Measurements from ENCODE around the gene ZBED5.

ZBED5 gene

GRCh38 chr11:10818594-10818993 is 39.3 kb downstream of the ZBED5 start:
- no peak for TF ChIP-seq TAF1 (IDR thresholded peaks at IDR 0.05; ENCODE audit: low read depth, low read length)
- TF ChIP-seq SPI1 (IDR thresholded peaks at IDR 0.05; ENCODE audit: low read depth, low read length), result no peak
- no peak for TF ChIP-seq POLR2AphosphoS5 (IDR thresholded peaks at IDR 0.05; ENCODE audit: low read depth, low read length)
- TF ChIP-seq POLR2A (IDR thresholded peaks at IDR 0.05; ENCODE audit: low read depth, low read length), result no peak
- no peak for TF ChIP-seq POU2F2 (IDR thresholded peaks at IDR 0.05; ENCODE audit: low read depth, low read length)
- TF ChIP-seq PAX5 (IDR thresholded peaks at IDR 0.05; ENCODE audit: insufficient read depth, low read length, severe bottlenecking), result no peak
- DNase-seq (ENCODE audit: insufficient read length, low spot score), result no peak
- no peak for FAIRE-seq

- FAIRE-seq (no peak), DNase-seq (ENCODE audit: insufficient read length, low spot score) (no peak)
- TF ChIP-seq POLR2AphosphoS5 (IDR thresholded peaks at IDR 0.05; ENCODE audit: low read depth, low read length), result no peak
- TF ChIP-seq POLR2A (IDR thresholded peaks at IDR 0.05; ENCODE audit: low read depth, low read length), result no peak
- no peak for TF ChIP-seq SPI1 (IDR thresholded peaks at IDR 0.05; ENCODE audit: low read depth, low read length)
- no peak for TF ChIP-seq PAX5 (IDR thresholded peaks at IDR 0.05; ENCODE audit: insufficient read depth, low read length, severe bottlenecking)
- no peak for TF ChIP-seq TAF1 (IDR thresholded peaks at IDR 0.05; ENCODE audit: low read depth, low read length)
- TF ChIP-seq POU2F2 (IDR thresholded peaks at IDR 0.05; ENCODE audit: low read depth, low read length), result no peak
These were observed 43.9 kb downstream of the ZBED5 start for GRCh38 chr11:10813945-10814344.

GRCh38 chr11:10809373-10810160 is 48.3 kb downstream of the ZBED5 start:
- TF ChIP-seq PAX5 (IDR thresholded peaks at IDR 0.05; ENCODE audit: insufficient read depth, low read length, severe bottlenecking), result no peak
- TF ChIP-seq POU2F2 (IDR thresholded peaks at IDR 0.05; ENCODE audit: low read depth, low read length), result no peak
- no peak for TF ChIP-seq POLR2AphosphoS5 (IDR thresholded peaks at IDR 0.05; ENCODE audit: low read depth, low read length)
- TF ChIP-seq POLR2A (IDR thresholded peaks at IDR 0.05; ENCODE audit: low read depth, low read length), result no peak
- TF ChIP-seq SPI1 (IDR thresholded peaks at IDR 0.05; ENCODE audit: low read depth, low read length), result no peak
- TF ChIP-seq TAF1 (IDR thresholded peaks at IDR 0.05; ENCODE audit: low read depth, low read length), result no peak
- peak; percentile 20 for FAIRE-seq

GRCh38 chr11:10808553-10809372 is 49.1 kb downstream of the ZBED5 start, which contains the start of gene EIF4G2:
Gene EIF4G2 (minus strand): TSS chr11:10808926.
- peak; percentile 93 for DNase-seq (ENCODE audit: insufficient read length, low spot score)
- FAIRE-seq, result peak; percentile 99
- TF ChIP-seq TAF1 (IDR thresholded peaks at IDR 0.05; ENCODE audit: low read depth, low read length) (peak; percentile 97), PAX5 (IDR thresholded peaks at IDR 0.05; ENCODE audit: insufficient read depth, low read length, severe bottlenecking) (no peak), POLR2A (IDR thresholded peaks at IDR 0.05; ENCODE audit: low read depth, low read length) (peak; percentile 100), SPI1 (IDR thresholded peaks at IDR 0.05; ENCODE audit: low read depth, low read length) (no peak), POU2F2 (IDR thresholded peaks at IDR 0.05; ENCODE audit: low read depth, low read length) (peak; percentile 97), POLR2AphosphoS5 (IDR thresholded peaks at IDR 0.05; ENCODE audit: low read depth, low read length) (peak; percentile 100)

More at GRCh38 chr11:10809373-10810160, 48.3 kb downstream of the ZBED5 start:
- no peak for DNase-seq (ENCODE audit: insufficient read length, low spot score)

GRCh38 chr11:10808235-10808552 is 49.7 kb downstream of the ZBED5 start:
- TF ChIP-seq TAF1 (IDR thresholded peaks at IDR 0.05; ENCODE audit: low read depth, low read length) (no peak), PAX5 (IDR thresholded peaks at IDR 0.05; ENCODE audit: insufficient read depth, low read length, severe bottlenecking) (no peak), POLR2A (IDR thresholded peaks at IDR 0.05; ENCODE audit: low read depth, low read length) (no peak), SPI1 (IDR thresholded peaks at IDR 0.05; ENCODE audit: low read depth, low read length) (no peak), POU2F2 (IDR thresholded peaks at IDR 0.05; ENCODE audit: low read depth, low read length) (no peak), POLR2AphosphoS5 (IDR thresholded peaks at IDR 0.05; ENCODE audit: low read depth, low read length) (no peak)
- no peak for FAIRE-seq
- no peak for DNase-seq (ENCODE audit: insufficient read length, low spot score)

GRCh38 chr11:10807493-10808234 is 50.2 kb downstream of the ZBED5 start:
- DNase-seq (ENCODE audit: insufficient read length, low spot score), result no peak
- TF ChIP-seq SPI1 (IDR thresholded peaks at IDR 0.05; ENCODE audit: low read depth, low read length) (peak; percentile 30; the same call in 1 of the 2 replicates), POU2F2 (IDR thresholded peaks at IDR 0.05; ENCODE audit: low read depth, low read length) (no peak)
- FAIRE-seq, result no peak

- no peak for FAIRE-seq
These were observed 51.6 kb downstream of the ZBED5 start for GRCh38 chr11:10806206-10806605.

GRCh38 chr11:10805741-10806140 is 52.1 kb downstream of the ZBED5 start:
- no peak for DNase-seq (ENCODE audit: insufficient read length, low spot score)
- TF ChIP-seq PAX5 (IDR thresholded peaks at IDR 0.05; ENCODE audit: insufficient read depth, low read length, severe bottlenecking), result no peak
- no peak for TF ChIP-seq POLR2AphosphoS5 (IDR thresholded peaks at IDR 0.05; ENCODE audit: low read depth, low read length)
- no peak for TF ChIP-seq POLR2A (IDR thresholded peaks at IDR 0.05; ENCODE audit: low read depth, low read length)
- no peak for TF ChIP-seq POU2F2 (IDR thresholded peaks at IDR 0.05; ENCODE audit: low read depth, low read length)
- no peak for TF ChIP-seq TAF1 (IDR thresholded peaks at IDR 0.05; ENCODE audit: low read depth, low read length)
- no peak for TF ChIP-seq SPI1 (IDR thresholded peaks at IDR 0.05; ENCODE audit: low read depth, low read length)
- no peak for FAIRE-seq

More at GRCh38 chr11:10806206-10806605, 51.6 kb downstream of the ZBED5 start:
- DNase-seq (ENCODE audit: insufficient read length, low spot score), result no peak
- no peak for TF ChIP-seq SPI1 (IDR thresholded peaks at IDR 0.05; ENCODE audit: low read depth, low read length)
- TF ChIP-seq TAF1 (IDR thresholded peaks at IDR 0.05; ENCODE audit: low read depth, low read length), result no peak
- TF ChIP-seq POU2F2 (IDR thresholded peaks at IDR 0.05; ENCODE audit: low read depth, low read length), result no peak
- no peak for TF ChIP-seq POLR2AphosphoS5 (IDR thresholded peaks at IDR 0.05; ENCODE audit: low read depth, low read length)
- TF ChIP-seq PAX5 (IDR thresholded peaks at IDR 0.05; ENCODE audit: insufficient read depth, low read length, severe bottlenecking), result no peak
- no peak for TF ChIP-seq POLR2A (IDR thresholded peaks at IDR 0.05; ENCODE audit: low read depth, low read length)

- DNase-seq (ENCODE audit: insufficient read length, low spot score) (no peak), FAIRE-seq (no peak)
- no peak for TF ChIP-seq POLR2AphosphoS5 (IDR thresholded peaks at IDR 0.05; ENCODE audit: low read depth, low read length)
- TF ChIP-seq POU2F2 (IDR thresholded peaks at IDR 0.05; ENCODE audit: low read depth, low read length), result no peak
- no peak for TF ChIP-seq PAX5 (IDR thresholded peaks at IDR 0.05; ENCODE audit: insufficient read depth, low read length, severe bottlenecking)
- no peak for TF ChIP-seq TAF1 (IDR thresholded peaks at IDR 0.05; ENCODE audit: low read depth, low read length)
- no peak for TF ChIP-seq SPI1 (IDR thresholded peaks at IDR 0.05; ENCODE audit: low read depth, low read length)
- no peak for TF ChIP-seq POLR2A (IDR thresholded peaks at IDR 0.05; ENCODE audit: low read depth, low read length)
These were observed 54.2 kb downstream of the ZBED5 start for GRCh38 chr11:10803676-10804075.

Measured in GM12891 (cell line).